DND-41 (cell line): ENCODE data around the gene OR11H7.
"Not testable (repeated sequence)": the region's sequence is repeated elsewhere in the genome, so short reads cannot be mapped to it uniquely, and the experiment has no call there.

Experiments used
- ATAC-seq: fragments of 200-7000 bp; cut with Tn5 transposase; 3 replicates; pipeline ENCODE4 v1.9.1; 2021; ENCODE audit warnings: low read depth; ENCODE audit not compliant: insufficient read depth
- DNase-seq: peaks from one replicate; pipeline ENCODE4 v3.0.0-alpha.2; 2020
- H2AFZ ChIP-seq: 2 replicates; pipeline ENCODE4 v1.6.0; 2012; ENCODE audit warnings: low read depth, low read length
- H3K27ac ChIP-seq: 2 replicates; pipeline ENCODE4 v1.5.1; 2012; ENCODE audit warnings: low read length, inconsistent platforms
- H3K27me3 ChIP-seq: fragments of 200-600 bp; sonication (generic); 2 replicates; pipeline ENCODE4 v1.6.0; 2012; ENCODE audit warnings: low read length, mild to moderate bottlenecking, inconsistent platforms; ENCODE audit not compliant: insufficient read depth, poor library complexity
- H3K36me3 ChIP-seq: 2 replicates; pipeline ENCODE4 v1.5.1; 2012; ENCODE audit warnings: low read length, inconsistent platforms; ENCODE audit not compliant: insufficient read depth
- H3K4me1 ChIP-seq: 2 replicates; pipeline ENCODE4 v1.5.1; 2012; ENCODE audit warnings: mild to moderate bottlenecking, low read length; ENCODE audit not compliant: insufficient read depth
- H3K4me2 ChIP-seq: 2 replicates; pipeline ENCODE4 v1.6.0; 2012; ENCODE audit warnings: mild to moderate bottlenecking, moderate library complexity, low read length, inconsistent platforms; ENCODE audit not compliant: insufficient read depth
- H3K4me3 ChIP-seq, 2 experiments: fragments of 200-600 bp in 1 of 2; shearing (Covaris generic) in 1 of 2; 2 replicates each; pipeline ENCODE4 v1.5.1; 2012 to 2016; ENCODE audit warnings: inconsistent platforms in 2 of 2, low read length in 2 of 2, mild to moderate bottlenecking in 2 of 2, low read depth in 1 of 2, moderate library complexity in 1 of 2
- H3K79me2 ChIP-seq: 2 replicates; pipeline ENCODE4 v1.6.0; 2012; ENCODE audit warnings: low read length, inconsistent platforms; ENCODE audit not compliant: insufficient read depth
- H3K9ac ChIP-seq: 2 replicates; pipeline ENCODE4 v1.6.0; 2012; ENCODE audit warnings: low read depth, mild to moderate bottlenecking, inconsistent platforms, low read length, moderate library complexity
- H3K9me3 ChIP-seq: 2 replicates; pipeline ENCODE4 v1.5.1; 2012; ENCODE audit warnings: low read length, moderate library complexity, mild to moderate bottlenecking, inconsistent platforms; ENCODE audit not compliant: insufficient read depth, severe bottlenecking
- H4K20me1 ChIP-seq: 2 replicates; pipeline ENCODE4 v1.6.0; 2012; ENCODE audit warnings: low read length; ENCODE audit not compliant: insufficient read depth
- EZH2 ChIP-seq: IDR thresholded peaks from 3 replicates; pipeline ENCODE4 v1.6.1; 2012; ENCODE audit warnings: borderline replicate concordance, low read depth, mild to moderate bottlenecking, moderate library complexity, low read length, inconsistent platforms; ENCODE audit not compliant: severe bottlenecking
- TF ChIP-seq, protein P1 (sequence below): IDR thresholded peaks from 2 replicates; pipeline ENCODE4 v1.5.1; 2012; ENCODE audit warnings: borderline replicate concordance, low read length, moderate library complexity, mild to moderate bottlenecking; ENCODE audit not compliant: poor library complexity, severe bottlenecking; ENCODE audit errors: extremely low read depth

OR11H7 gene

DNA sequence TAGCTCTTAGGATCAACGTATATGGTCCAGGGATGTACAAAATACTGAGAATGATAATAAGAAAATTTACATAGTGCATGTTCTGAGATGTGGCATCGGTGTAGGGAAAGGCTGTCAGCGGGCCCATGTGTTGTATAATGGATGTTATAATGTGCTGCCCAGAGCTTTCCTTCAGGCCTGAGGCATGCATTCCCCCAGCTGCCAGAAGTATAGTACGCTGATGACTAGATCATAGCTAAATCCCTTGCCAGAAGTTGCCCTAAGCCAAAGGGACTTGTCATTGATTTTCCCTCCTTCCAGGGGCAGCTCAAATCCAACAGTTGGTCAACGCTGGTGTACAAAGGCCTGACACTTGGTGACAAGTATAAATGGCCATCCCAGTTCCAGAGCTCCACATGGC lies 44.6 kb upstream of the OR11H7 start:
- Histone ChIP-seq H4K20me1 (no peaks in the 10 kb centered on the region), H3K79me2 (no peaks in the 10 kb centered on the region), H3K9ac (no peak overlapping the region), H3K27ac (no peak overlapping the region), H3K9me3 (no peaks in the 10 kb centered on the region), H3K4me2 (no peak overlapping the region), H3K4me3 (no peak overlapping the region), H3K27me3 (no peaks in the 10 kb centered on the region), H3K36me3 (no peaks in the 10 kb centered on the region), H3K4me1 (no peaks in the 10 kb centered on the region), H2AFZ (no peak overlapping the region)
- no peak for ATAC-seq
- no peak for TF ChIP-seq EZH2
- TF ChIP-seq, protein P1, sequence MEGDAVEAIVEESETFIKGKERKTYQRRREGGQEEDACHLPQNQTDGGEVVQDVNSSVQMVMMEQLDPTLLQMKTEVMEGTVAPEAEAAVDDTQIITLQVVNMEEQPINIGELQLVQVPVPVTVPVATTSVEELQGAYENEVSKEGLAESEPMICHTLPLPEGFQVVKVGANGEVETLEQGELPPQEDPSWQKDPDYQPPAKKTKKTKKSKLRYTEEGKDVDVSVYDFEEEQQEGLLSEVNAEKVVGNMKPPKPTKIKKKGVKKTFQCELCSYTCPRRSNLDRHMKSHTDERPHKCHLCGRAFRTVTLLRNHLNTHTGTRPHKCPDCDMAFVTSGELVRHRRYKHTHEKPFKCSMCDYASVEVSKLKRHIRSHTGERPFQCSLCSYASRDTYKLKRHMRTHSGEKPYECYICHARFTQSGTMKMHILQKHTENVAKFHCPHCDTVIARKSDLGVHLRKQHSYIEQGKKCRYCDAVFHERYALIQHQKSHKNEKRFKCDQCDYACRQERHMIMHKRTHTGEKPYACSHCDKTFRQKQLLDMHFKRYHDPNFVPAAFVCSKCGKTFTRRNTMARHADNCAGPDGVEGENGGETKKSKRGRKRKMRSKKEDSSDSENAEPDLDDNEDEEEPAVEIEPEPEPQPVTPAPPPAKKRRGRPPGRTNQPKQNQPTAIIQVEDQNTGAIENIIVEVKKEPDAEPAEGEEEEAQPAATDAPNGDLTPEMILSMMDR, result no peak
- no peak for DNase-seq

DNA sequence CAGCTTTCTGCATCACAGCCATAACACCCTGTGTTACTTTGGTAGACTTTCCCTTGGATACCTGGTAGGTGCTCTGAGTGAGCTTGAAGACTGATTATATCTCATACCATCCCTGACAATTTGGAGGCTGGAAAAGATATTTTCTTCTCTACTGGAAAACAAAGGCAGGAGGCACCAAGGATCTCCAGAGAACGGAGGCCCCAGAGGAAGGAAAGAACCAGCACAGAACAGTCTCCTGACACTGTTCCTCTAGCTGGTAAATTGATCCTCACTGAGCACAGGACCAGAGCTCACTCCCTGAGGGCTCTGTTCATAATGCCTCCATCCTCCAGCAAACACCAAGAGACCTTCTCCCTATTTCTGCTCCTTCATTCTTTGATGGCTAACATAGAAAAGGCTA lies 38.2 kb upstream of the OR11H7 start, which contains the start of gene OR11G2:
Gene OR11G2 (plus strand): TSS at position 301 of the 400 bp plus-strand sequence. CDS start 6,542 bp downstream, outside the sequence.
- no peak for DNase-seq
- Histone ChIP-seq H3K27ac (no peak within 1 kb of the TSS), H4K20me1 (no peaks in the 10 kb centered on the region), H3K27me3 (peaks cover 3% of the 10 kb centered on the region), H3K36me3 (no peaks in the 10 kb centered on the region), H3K4me2 (no peak within 1 kb of the TSS), H2AFZ (no peak within 1 kb of the TSS), H3K9me3 (no peaks in the 10 kb centered on the region), H3K9ac (no peak within 1 kb of the TSS), H3K4me3 (no peak within 1 kb of the TSS), H3K79me2 (no peaks in the 10 kb centered on the region), H3K4me1 (no peaks in the 10 kb centered on the region)
- no peak for TF ChIP-seq EZH2
- TF ChIP-seq, protein P1, result no peak
- no peak for ATAC-seq

- no peaks in the 10 kb centered on the region for H3K4me1 ChIP-seq
- H3K4me2 ChIP-seq, result no peak overlapping the region
- H3K36me3 ChIP-seq, result no peaks in the 10 kb centered on the region
- ATAC-seq, result no peak
- TF ChIP-seq EZH2, result no peak
- TF ChIP-seq, protein P1, result no peak
- no peak overlapping the region for H2AFZ ChIP-seq
- H3K79me2 ChIP-seq, result no peaks in the 10 kb centered on the region
- peaks cover 3% of the 10 kb centered on the region for H3K27me3 ChIP-seq
- DNase-seq, result no peak
- H4K20me1 ChIP-seq, result no peaks in the 10 kb centered on the region
- H3K9me3 ChIP-seq, result no peaks in the 10 kb centered on the region
- H3K4me3 ChIP-seq, result no peak overlapping the region
- no peak overlapping the region for H3K27ac ChIP-seq
- no peak overlapping the region for H3K9ac ChIP-seq
Measured at GRCh38 chr14:20191396-20191795, 37.4 kb upstream of the OR11H7 start.

DNA sequence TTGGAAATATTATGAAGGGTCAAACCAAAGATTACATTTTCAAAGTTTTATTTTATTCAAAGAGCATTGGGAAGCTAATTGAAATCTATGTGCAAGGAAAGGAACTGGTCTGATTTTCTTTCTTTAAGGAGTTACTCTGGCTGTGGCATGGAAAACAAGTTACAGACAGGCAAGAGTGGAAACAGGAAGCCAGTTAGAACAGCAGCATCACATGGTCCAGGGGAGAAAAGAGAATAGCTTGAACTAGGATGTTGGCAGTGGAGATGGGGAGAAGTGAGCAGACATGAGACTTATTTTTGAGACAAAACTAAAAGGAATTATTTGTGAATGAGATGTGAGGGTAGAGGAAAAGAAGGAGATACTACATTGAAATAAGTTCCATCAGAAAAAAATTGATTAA lies 34.7 kb upstream of the OR11H7 start:
- H3K9ac ChIP-seq, result no peak overlapping the region
- H3K4me2 ChIP-seq, result no peak overlapping the region
- TF ChIP-seq, protein P1, result no peak
- H3K9me3 ChIP-seq, result no peaks in the 10 kb centered on the region
- no peak overlapping the region for H3K27ac ChIP-seq
- H3K79me2 ChIP-seq, result no peaks in the 10 kb centered on the region
- no peak overlapping the region for H2AFZ ChIP-seq
- no peak for DNase-seq
- H3K4me3 ChIP-seq, result no peak overlapping the region
- no peak for ATAC-seq
- H3K4me1 ChIP-seq, result no peaks in the 10 kb centered on the region
- H3K27me3 ChIP-seq, result peaks cover 3% of the 10 kb centered on the region
- H4K20me1 ChIP-seq, result no peaks in the 10 kb centered on the region
- H3K36me3 ChIP-seq, result no peaks in the 10 kb centered on the region

DNA sequence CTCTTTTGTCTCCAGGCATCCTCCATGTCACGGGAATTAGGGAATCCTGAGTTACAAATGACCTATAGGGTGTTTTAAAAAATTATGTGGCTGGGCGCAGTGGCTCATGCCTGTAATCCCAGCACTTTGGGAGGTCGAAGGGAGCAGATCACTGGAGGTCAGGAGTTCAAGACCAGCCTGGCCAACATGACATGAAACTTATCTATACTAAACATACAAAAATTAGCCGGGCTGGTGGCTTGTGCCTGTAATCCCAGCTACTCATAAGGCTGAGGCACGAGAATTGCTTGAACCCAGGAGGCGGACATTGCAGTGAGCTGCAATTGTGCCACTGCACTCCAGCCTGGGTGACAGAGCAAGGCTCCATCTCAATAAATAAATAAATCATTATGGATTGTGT lies 33.6 kb upstream of the OR11H7 start:
- not testable (repeated sequence) for H3K9me3 ChIP-seq, H3K27me3 ChIP-seq, H3K9ac ChIP-seq, H3K4me2 ChIP-seq, DNase-seq, ATAC-seq, H3K4me3 ChIP-seq, H2AFZ ChIP-seq, H3K36me3 ChIP-seq, H3K4me1 ChIP-seq, H4K20me1 ChIP-seq, H3K79me2 ChIP-seq, H3K27ac ChIP-seq
